Measurements from ENCODE around the gene HPN.
"Not testable (repeated sequence)": the region's sequence is repeated elsewhere in the genome, so short reads cannot be mapped to it uniquely, and the experiment has no call there.

The HPN gene

DNA sequence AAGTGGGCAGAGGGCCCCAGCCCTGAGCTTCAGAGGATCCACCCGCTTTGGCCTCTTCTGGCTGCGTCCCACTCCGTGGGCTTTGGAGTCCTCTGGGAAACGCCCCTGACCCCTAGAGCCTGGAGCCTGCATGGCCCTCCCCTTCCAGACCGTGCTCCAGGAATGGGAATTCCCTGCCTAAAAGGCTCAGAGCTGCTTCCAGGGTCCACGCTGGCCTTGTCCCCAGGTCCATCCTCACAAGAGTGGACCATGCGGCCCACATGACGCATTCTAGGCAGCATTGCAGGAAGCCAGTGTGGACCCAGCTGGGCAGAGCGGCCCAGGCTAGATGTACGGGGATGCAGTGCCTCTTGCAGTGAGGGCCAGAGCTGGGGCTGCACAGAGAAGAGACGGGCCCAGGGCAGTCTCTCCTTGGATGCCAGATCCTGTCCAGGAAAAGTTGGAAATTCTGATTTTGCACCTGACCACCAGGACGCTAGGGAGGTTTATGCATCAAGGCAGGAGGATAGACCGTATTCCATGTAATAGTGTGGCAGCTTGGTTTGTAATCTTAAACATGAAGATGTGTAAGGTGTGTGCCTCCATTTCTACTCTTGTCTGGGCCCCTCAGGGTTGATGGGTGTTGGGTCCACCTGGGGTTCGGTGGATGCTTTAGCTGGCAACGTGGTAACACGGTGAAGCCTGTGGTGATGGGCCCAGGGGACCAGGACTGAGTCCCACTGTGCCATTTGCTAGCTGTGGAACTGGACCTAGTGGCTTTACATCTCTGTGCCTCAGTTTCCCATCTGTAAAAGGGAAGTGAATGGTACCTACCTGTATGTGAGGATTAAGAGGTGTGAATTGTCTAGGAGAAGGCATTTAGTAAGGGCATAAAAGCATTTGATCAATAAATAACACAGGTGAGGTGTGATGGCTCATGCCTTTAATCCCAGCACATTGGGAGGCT lies 59.3 kb downstream of the HPN start:
- in situ Hi-C loops (cut with MboI; ENCODE audit: low sequenced_read_pairs), result no loop called here

DNA sequence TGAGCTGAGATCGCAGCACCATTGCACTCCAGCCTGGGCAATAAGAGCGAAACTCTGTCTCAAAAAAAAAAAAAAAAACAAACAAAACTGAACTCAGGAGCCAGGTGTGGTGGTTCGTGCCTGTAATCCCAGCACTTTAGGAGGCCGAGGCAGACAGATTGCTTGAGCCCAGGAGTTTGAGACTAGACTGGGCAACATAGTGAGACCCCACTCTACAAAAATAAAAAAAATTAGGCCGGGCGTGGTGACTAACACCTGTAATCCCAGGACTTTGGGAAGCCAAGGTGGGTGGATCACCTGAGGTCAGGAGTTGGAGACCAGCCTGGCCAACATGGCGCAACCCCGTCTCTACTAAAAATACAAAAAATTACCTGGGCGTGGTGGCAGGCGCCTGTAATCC lies 60.4 kb downstream of the HPN start:
- in situ Hi-C loops (cut with MboI; ENCODE audit: low sequenced_read_pairs), result not testable (repeated sequence)

DNA sequence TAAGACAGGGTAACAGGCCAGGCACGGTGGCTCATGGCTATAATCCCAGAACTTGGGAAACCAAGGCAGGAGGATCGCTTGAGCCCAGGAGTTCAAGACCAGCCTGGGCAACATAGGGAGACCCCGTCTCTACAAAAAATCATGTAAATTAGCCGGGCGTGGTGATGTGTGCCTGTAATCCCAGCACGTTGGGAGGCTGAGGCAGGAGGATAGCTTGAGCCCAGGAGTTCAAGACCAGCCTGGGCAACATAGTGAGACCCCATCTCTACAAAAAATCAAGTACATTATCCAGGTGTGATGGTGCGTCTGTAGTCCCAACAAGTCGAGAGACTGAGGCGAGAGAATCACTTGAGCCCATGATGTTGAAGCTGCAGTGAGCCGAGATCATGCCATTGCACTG lies 62.1 kb downstream of the HPN start:
- in situ Hi-C loops (cut with MboI; ENCODE audit: low sequenced_read_pairs), result not testable (repeated sequence)

DNA sequence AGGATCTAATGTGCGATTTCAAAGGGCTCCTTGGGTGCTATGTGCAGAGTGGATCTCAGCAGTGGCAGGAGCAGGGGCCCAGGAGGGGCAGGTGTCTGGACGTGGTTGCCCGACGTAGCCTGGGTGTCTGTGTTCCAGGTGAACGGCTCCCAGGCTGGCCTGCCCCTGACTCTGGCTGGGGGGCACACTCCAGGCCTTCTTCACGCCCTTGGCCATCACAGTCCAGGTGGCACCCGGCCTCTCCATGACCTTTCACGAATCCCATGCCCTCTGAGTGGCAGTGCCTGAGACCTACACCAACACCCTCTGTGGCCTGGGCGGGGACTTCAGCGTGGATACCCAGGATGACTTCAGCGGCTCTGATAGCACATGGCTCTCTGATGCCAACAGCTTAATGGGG lies 62.8 kb downstream of the HPN start:
- in situ Hi-C loops (cut with MboI; ENCODE audit: low sequenced_read_pairs), result no loop called here

DNA sequence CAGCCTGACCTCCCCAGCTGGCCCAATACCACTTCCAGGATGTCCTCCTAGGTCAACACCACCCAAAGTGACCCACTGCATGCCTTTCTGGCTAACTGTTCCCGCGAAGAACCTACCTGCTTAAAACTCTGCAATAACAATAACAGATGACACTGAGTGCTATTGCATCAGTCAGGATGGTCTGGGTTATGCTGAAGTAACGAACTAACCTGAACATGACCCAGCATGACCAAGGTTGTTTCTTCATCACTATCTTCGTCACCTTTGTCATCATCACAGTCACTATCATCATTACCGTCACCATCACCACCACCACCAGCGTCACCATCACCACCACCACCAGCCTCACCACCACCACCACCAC lies 63.5 kb downstream of the HPN start:
- in situ Hi-C loops (cut with MboI; ENCODE audit: low sequenced_read_pairs), result no loop called here

DNA sequence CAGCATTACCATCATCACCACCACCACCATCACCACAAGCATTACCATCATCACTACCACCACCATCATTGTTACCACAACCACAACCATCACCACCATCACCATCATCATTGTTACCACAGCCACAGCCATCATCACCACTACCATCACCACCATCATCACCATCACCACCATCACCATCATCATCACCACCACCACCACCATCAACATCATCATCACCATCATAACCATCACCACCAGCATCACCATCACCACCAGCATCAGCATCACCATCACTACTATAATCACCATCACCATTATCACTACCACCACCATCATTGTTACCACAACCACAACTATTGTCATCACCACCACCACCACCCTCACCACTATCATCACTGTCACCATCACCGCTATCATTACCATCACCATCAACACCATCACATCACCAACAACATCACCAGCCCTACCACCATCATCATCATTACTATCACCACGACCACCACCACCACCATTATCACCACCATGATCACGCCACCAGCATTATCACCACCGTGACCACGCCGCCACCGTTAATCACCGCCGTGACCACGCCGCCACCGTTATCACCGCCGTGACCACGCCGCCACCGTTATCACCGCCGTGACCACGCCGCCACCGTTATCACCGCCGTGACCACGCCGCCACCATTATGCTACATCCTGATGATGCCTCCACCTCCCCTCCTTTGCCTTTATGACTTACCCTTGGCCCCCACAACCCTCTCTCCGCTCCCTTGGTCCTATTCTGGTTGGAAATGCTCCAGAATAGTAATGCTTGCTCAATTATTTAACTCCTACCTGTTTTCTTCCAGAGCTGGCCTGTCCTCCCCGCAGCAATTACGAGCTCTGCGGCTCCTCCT lies 64.1 kb downstream of the HPN start:
- in situ Hi-C loops (cut with MboI; ENCODE audit: low sequenced_read_pairs), result no loop called here

DNA sequence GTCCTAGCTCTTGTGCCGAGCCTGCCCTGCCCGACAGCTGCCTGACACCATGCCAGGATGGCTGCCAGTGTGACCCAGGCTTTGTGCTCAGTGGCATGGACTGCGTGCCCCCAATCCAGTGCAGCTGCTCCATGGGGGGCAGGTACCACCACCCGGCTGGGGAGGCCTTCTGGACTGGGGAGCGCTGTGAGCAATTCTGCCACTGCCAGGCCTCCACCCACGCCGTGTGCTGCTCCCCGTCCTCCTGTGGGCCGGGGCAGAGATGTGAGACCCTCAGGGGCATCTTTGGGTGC lies 64.7 kb downstream of the HPN start:
- in situ Hi-C loops (cut with MboI; ENCODE audit: low sequenced_read_pairs), result no loop called here

DNA sequence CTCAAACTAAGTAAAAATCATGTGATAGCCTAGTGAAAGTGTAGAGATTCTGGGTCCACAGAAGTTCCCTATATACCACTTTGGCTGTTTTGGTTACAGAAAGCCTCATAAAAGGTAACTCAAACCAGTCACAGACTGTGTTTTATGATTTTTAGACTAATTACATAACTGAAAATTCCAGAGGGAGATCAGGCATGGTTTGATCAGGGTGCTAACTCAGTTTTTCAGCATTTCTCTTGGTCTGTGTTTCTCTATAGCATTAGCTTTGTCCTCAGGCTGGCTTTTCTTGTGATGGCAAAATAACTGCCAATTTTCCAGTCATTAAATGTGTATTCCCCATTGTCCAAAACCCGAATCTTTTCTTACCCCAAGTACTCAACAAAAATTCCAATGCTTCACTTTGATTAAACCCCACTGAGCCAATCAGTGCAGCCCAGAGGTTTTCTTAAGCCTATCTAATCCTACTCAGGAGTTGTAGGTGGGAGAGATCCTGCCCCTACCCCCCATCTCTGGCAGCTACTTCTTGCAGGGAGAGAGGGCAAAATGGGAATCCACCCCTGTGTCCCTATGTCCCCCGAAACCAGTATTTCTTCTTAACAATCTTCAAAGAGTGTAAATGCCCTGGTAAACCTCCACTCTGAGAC lies 65.5 kb downstream of the HPN start:
- in situ Hi-C loops (cut with MboI; ENCODE audit: low sequenced_read_pairs), result no loop called here

DNA sequence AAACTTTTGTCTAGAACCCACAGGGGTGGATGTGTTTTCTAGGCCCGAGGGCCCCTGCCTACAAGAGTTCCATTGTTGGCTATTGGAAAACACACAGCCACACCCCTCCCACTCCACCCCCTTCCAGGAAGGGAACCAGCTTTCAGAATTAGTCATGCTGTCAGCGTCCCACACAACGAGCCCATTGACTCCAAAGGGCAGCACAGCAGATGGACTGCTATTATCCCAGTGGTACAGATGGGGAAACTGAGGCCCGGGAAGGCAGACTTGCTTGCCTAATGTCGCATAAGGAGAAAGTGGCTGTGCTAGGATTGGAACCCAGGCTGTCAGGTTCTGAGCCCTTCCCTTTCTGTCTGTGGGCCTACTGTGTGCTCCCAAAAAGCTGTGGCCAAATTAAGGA lies 66.0 kb downstream of the HPN start:
- in situ Hi-C loops (cut with MboI; ENCODE audit: low sequenced_read_pairs), result no loop called here

DNA sequence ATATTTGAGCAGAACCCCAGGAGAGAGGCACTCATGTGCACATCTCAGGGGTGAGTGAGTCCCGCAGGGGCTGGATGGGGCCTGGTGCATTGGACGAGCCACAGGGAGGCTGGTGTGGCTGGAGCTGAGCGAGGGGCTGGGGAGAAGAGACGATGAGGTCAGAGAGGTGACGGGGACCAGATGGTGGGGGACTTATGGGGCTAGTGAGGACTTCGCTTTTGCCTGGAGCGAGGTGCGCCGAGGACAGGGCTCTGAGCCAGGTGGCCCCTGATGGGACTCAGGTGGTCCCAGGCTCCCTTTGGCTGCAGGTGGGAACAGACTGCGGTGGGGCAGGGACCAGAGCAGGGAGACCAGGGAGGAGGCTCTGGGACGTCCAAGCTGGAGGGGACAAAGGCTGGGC lies 67.2 kb downstream of the HPN start:
- in situ Hi-C loops (cut with MboI; ENCODE audit: low sequenced_read_pairs), result no loop called here

DNA sequence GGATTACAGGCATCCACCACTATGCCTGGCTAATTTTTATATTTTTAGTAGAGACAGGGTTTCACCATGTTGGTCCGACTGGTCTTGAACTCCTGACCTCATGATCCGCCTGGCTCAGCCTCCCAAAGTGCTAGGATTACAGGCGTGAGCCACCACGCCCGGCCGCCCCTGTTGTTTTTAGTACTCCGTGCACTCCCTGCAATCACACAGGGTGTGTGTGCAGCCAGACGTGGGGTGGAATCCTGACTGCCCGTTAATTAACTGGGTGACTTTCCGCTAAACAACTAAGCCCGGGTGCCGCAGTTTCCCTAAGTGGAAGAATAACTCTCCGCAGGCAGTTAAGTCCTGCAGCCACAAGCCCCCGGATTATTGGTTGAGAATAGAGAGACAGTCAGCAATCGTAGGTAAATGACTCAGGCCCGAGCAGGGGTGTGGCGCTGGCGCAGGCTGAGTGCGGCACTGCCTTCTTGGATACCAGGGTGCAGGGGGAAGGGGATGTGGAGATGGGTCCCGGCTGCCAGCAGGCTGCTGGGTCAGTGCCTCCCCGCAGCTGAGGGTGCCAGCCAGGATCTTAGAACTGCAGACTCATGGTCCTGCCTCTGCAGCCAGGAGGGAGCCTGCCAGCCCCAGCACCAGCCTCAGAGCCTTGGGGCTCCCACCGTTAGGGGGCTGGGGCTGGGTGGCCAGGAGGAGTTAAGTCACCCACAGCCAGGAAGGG lies 68.0 kb downstream of the HPN start:
- in situ Hi-C loops (cut with MboI; ENCODE audit: low sequenced_read_pairs), result no loop called here

DNA sequence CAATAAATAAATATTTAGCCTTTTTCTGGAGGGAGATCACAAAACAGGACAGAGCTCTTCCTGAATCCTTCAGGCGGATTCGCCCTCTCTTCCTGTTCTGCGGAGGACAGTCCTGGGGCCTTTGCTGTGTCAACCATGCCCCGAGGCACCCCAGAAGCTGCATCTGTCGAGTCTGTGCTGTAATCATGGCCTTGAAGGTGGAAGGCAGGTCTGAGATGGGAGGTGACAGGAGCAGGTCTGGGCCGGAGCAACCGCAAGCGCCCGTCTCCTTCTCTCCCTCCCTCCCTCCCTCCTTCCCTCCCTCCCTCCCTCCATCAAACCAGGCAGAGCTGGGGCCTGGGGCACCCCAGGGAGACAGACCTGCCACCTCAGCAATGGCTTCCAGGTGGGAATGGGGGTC lies 69.5 kb downstream of the HPN start:
- in situ Hi-C loops (cut with MboI; ENCODE audit: low sequenced_read_pairs), result no loop called here

DNA sequence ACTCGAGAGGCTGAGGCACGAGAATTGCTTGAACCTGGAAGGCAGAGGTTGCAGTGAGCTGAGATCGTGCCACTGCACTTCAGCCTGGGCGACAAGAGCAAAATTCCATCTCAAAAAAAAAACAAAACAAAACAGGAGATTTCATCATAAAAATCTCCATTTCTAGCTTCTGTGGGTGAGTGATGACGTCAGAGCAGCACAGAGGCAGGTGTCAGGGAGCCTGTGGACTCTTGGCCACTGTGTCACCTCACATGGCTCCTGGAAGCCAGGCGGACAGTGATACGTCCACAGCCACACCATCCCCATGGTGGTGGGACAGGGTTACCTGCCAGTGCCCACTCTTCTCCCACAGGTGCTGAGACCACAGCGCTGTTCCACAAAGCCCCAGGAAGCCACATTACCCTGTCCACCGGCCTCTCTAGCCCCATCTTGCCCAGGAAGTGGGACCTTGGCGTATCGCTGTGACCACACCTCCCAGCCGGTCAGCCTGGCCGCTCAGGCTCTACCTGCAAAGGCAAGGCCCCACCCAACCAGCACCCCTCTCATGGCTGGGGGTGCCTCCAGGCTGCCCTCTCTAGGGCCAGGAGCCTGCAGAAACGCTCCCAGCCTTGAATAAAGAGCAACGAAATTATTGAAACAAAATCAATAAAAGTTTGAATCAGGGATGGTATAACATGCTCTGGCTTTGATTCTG lies 71.6 kb downstream of the HPN start:
- in situ Hi-C loops (cut with MboI; ENCODE audit: low sequenced_read_pairs), result no loop called here

DNA sequence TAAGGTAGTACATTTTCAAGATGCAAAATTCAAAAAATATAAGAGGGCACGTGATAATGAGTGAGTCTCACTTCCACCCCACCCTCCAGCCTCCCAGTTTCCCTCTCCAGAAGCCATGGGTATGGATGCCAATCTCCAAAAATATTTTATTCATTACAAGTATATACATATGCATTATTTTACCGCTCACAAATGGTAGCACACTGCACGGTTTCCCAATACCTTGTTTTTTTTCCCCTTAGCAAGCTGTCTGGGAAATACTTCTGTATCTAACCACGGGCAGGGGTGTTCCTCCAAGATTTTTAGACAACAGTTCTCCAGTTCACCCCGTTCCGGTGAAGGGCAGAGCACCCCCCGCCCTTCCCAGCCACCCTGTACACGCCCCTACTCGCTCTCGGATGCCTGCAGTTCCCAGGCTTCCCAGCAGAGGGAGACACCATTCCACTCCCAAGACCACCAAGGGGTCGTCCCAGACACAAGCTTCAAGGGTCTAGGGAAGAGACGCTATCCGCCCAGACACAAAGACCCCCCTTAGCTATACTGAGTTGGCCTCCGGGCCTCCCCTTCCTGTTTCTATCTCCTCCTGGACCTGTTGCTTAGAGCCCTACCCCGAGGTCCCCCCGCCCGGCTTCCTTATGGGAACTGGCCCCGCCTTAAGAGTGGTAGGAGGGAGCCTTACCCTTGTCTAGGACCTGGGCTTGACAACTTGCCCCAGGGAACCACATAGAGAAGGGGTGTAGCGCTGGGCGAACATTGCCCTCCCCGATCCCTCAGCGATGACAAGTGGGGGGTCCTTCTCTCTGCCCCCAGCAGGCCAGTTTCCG lies 73.0 kb downstream of the HPN start:
- in situ Hi-C loops (cut with MboI; ENCODE audit: low sequenced_read_pairs), result no loop called here

DNA sequence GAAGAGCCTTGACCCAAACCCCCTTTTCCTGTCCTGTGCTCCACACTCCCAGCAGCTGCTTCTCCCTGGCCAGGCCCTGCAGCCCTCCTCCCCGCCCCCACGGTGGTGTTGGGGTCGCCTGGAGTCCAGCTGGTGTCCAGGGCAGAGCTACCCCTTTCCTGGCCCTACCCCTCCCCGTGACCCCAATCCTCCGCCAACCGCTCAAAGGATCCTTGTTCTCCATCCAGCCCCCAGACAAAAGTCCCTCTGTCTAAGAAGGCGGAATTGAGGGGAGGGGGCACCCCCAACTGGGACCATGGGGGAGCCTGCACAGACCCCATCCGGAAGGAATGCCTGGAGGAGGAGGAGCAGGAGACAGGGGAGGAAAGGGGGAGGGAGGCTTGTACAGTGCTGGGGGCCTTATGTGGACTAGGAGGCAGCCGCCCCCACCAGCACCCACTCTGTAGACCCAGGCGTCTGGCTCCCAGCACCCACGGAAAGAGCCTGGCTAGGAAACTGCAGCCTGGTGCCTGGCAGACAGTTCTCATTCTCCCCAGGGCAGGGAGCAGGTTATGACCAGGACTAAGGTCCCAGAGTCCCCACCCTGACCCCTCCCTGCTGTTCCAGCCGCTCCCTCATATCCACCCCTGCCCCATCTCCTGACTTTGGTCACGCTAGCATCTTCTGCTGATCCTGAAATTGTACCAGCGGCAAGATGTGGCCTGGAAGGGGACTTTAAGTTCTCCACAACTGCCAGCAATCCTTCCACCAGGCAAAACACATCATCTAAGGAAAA lies 73.8 kb downstream of the HPN start, which contains the start of gene FXYD3:
Gene FXYD3, plus strand, starts transcription at position 647 of the 775 bp plus-strand sequence. CDS start 3,554 bp downstream, outside the sequence.
- in situ Hi-C loops (cut with MboI; ENCODE audit: low sequenced_read_pairs), result no loop called here
